ENCODE data around the gene ASPHD2. TPM values are rescaled to one million over a fixed set of nuclear protein-coding genes. Genes with fewer than 3 reads are reported as not detected.
A peak's percentile ranks its signal among the peaks of the same experiment; 100 is the strongest.

The ASPHD2 gene
- total RNA-seq, 1 experiment from 2014 or later, result 0.44 TPM

- Histone ChIP-seq H3F3A (ENCODE audit: insufficient read depth, low read depth) (no peaks in the 10 kb centered on the region), H3K9me3 (ENCODE audit: insufficient read depth, low read depth) (no peaks in the 10 kb centered on the region), H3K4me3 (no peak overlapping the region), H3K36me3 (ENCODE audit: low read depth) (no peaks in the 10 kb centered on the region), H4K20me1 (ENCODE audit: insufficient read depth) (no peaks in the 10 kb centered on the region; the same call in 1 of the 2 replicates), H3K9me2 (ENCODE audit: insufficient read depth) (no peaks in the 10 kb centered on the region), H3K27ac (no peak overlapping the region), H3K79me2 (ENCODE audit: low read depth) (peaks cover 36% of the 10 kb centered on the region), H3K4me2 (peak overlapping the region; percentile 91; the same call in 1 of the 2 replicates), H3K4me1 (replicated peaks; ENCODE audit: insufficient read depth) (peaks cover 23% of the 10 kb centered on the region), H3K27me3 (ENCODE audit: insufficient read depth, low read depth) (no peaks in the 10 kb centered on the region), H2AFZ (no peak overlapping the region)
- intact Hi-C loops (cut with micrococcal nuclease; ENCODE audit: unreplicated experiment), result no loop called here
- ChIA-PET POLR2A (ENCODE audit: unreplicated experiment) (no interaction called here), CTCF (no interaction called here)
- DNase-seq, result no peak
- no TSS peak for BruUV-seq (replicated peaks)
- TF ChIP-seq EZH2 (IDR thresholded peaks at IDR 0.05; ENCODE audit: low read depth) (no peak), CTCF (conservative IDR thresholded peaks at IDR 0.05) (no peak)
Observed at GRCh38 chr22:26482161-26482560, 53.1 kb downstream of the ASPHD2 start.

GRCh38 chr22:26483043-26483438, 54.0 kb downstream of the ASPHD2 start:
- H3K9me2 ChIP-seq (ENCODE audit: insufficient read depth), result no peaks in the 10 kb centered on the region
- peaks cover 36% of the 10 kb centered on the region for H3K79me2 ChIP-seq (ENCODE audit: low read depth)
- 0 out of 2 replicates have a peak, but pooled peaks cover 3% of the 10 kb centered on the region for H3K36me3 ChIP-seq (ENCODE audit: low read depth)
- no TSS peak for BruUV-seq (replicated peaks)
- H2AFZ ChIP-seq, result peak overlapping the region; percentile 96
- H3K27me3 ChIP-seq (ENCODE audit: insufficient read depth, low read depth), result no peaks in the 10 kb centered on the region
- no peak for TF ChIP-seq EZH2 (IDR thresholded peaks at IDR 0.05; ENCODE audit: low read depth)
- TF ChIP-seq CTCF (conservative IDR thresholded peaks at IDR 0.05), result no peak
- H3K4me2 ChIP-seq, result peak overlapping the region; percentile 91
- no peak for DNase-seq
- peak overlapping the region; percentile 63 for H3K27ac ChIP-seq
- ChIA-PET CTCF (no interaction called here), POLR2A (ENCODE audit: unreplicated experiment) (interaction anchor here (0.5 to 0.6 kb wide), 2 partner anchors 177 to 1928 kb away, joined by 4 to 7 read pairs; no protein-coding TSS in a partner anchor)
- no peaks in the 10 kb centered on the region for H3K9me3 ChIP-seq (ENCODE audit: insufficient read depth, low read depth)
- intact Hi-C loops (cut with micrococcal nuclease; ENCODE audit: unreplicated experiment), result no loop called here
- peaks cover 23% of the 10 kb centered on the region for H3K4me1 ChIP-seq (replicated peaks; ENCODE audit: insufficient read depth)
- no peaks in the 10 kb centered on the region for H4K20me1 ChIP-seq (ENCODE audit: insufficient read depth)
- peak overlapping the region; percentile 81 for H3K4me3 ChIP-seq
- no peaks in the 10 kb centered on the region for H3F3A ChIP-seq (ENCODE audit: insufficient read depth, low read depth)

GRCh38 chr22:26483439-26484359, 54.6 kb downstream of the ASPHD2 start, which contains the start of the genes HPS4 and SRRD:
HPS4 (minus strand) TSS chr22:26483783; CDS start chr22:26481762, 2,021 bp downstream.
SRRD (plus strand) TSS chr22:26483877; CDS start chr22:26483891, 14 bp downstream.
- H3F3A ChIP-seq (ENCODE audit: insufficient read depth, low read depth), result no peaks in the 10 kb centered on the region
- BruUV-seq (replicated peaks), result no TSS peak
- H3K9me2 ChIP-seq (ENCODE audit: insufficient read depth), result no peaks in the 10 kb centered on the region
- peaks cover 23% of the 10 kb centered on the region for H3K4me1 ChIP-seq (replicated peaks; ENCODE audit: insufficient read depth)
- H3K27me3 ChIP-seq (ENCODE audit: insufficient read depth, low read depth), result no peaks in the 10 kb centered on the region
- peak; percentile 72 to 79 for DNase-seq
- TF ChIP-seq EZH2 (IDR thresholded peaks at IDR 0.05; ENCODE audit: low read depth), result no peak
- no peak for TF ChIP-seq CTCF (conservative IDR thresholded peaks at IDR 0.05)
- peak within 1 kb of the TSS; percentile 63 for H3K27ac ChIP-seq
- no peaks in the 10 kb centered on the region for H4K20me1 ChIP-seq (ENCODE audit: insufficient read depth)
- H2AFZ ChIP-seq, result peak within 1 kb of the TSS; percentile 96
- intact Hi-C loops (cut with micrococcal nuclease; ENCODE audit: unreplicated experiment), result no loop called here
- H3K36me3 ChIP-seq (ENCODE audit: low read depth), result 0 out of 2 replicates have a peak, but pooled peaks cover 3% of the 10 kb centered on the region
- H3K79me2 ChIP-seq (ENCODE audit: low read depth), result peaks cover 36% of the 10 kb centered on the region
- H3K9me3 ChIP-seq (ENCODE audit: insufficient read depth, low read depth), result no peaks in the 10 kb centered on the region
- H3K4me3 ChIP-seq, result peak within 1 kb of the TSS; percentile 81
- peak within 1 kb of the TSS; percentile 91 for H3K4me2 ChIP-seq
- POLR2A ChIA-PET (ENCODE audit: unreplicated experiment), result interaction anchor here (0.5 kb wide), 1 partner anchor 95 kb away, joined by 10 read pairs; no protein-coding TSS in a partner anchor
- CTCF ChIA-PET, result interaction anchor here (0.5 kb wide), 1 partner anchor 703 kb away, joined by 15 read pairs; no protein-coding TSS in a partner anchor

Data from PC-9 (cell line).